Cardiac fibroblast (primary cell): ENCODE data around the gene ANKRD29.

Experiments
- DNase-seq, 2 donors: peaks; one replicate each; pipeline versions ENCODE4 v3.0.0 to v3.0.0-alpha.2; 2010; ENCODE audit warnings: low read depth in 2 of 2
- H3K4me3 ChIP-seq, 2 donors: replicated peaks in 1 of 2; 1 replicate in 1 of 2; 2 replicates in 1 of 2; pipeline ENCODE4 v1.5.1; 2011; ENCODE audit warnings: low read depth in 2 of 2, low read length in 2 of 2, mild to moderate bottlenecking in 2 of 2, moderate library complexity in 1 of 2
- CTCF ChIP-seq: IDR thresholded peaks from one replicate; pipeline ENCODE4 v1.5.1; 2011; ENCODE audit warnings: low read depth, mild to moderate bottlenecking, low read length, inconsistent platforms

Gene ANKRD29

DNA sequence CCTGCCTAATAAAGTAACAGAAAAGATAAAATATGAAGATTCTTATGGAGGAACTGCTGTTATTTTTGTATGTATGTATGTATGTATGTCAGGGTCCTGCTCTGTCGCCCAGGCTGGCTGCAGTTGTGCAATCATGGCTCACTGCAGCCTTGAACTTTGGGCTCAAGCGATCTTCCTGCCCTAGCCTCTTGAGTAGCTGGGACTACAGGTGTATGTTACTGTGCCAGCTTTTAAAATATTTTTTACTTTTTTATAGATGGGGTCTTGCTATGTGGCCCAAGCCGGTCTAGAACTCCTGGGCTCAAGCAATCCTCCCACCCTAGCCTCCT lies 26.7 kb downstream of the ANKRD29 start:
- no peak for DNase-seq
- H3K4me3 ChIP-seq, result no peak overlapping the region
- no peak for TF ChIP-seq CTCF

- no peak overlapping the region for H3K4me3 ChIP-seq
- no peak for TF ChIP-seq CTCF
- no peak for DNase-seq
These were observed 27.2 kb downstream of the ANKRD29 start for GRCh38 chr18:23635283-23636070.

DNA sequence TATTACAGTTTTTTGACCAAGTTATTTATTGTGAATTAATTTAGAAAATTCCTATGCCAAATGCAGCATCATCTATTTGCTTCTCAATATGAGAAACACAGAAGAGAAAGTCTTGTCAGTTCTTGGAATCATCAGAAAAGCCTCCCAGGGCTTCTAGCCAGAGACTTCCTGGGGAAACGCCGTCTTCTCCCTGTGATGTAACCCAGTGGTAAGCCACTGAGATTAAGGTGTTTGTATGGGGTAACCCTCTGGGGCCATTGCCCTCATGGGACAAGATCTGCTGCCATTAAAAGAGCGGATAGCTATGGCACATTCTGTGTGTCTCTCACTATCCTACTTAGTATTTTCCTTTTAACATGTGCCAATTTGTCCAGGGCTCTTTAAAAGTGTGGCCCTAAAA lies 28.0 kb downstream of the ANKRD29 start:
- no peak overlapping the region for H3K4me3 ChIP-seq
- TF ChIP-seq CTCF, result no peak
- peak in 1 of 2 donors; percentile 22 for DNase-seq

GRCh38 chr18:23632615-23633014 lies 30.1 kb downstream of the ANKRD29 start:
- no peak for TF ChIP-seq CTCF
- no peak overlapping the region for H3K4me3 ChIP-seq
- no peak for DNase-seq

- DNase-seq, result no peak
- TF ChIP-seq CTCF, result no peak
These were observed 31.0 kb downstream of the ANKRD29 start for GRCh38 chr18:23631746-23632145.

GRCh38 chr18:23631312-23631711 lies 31.4 kb downstream of the ANKRD29 start:
- TF ChIP-seq CTCF, result no peak
- H3K4me3 ChIP-seq, result no peak overlapping the region
- no peak for DNase-seq

More at GRCh38 chr18:23631746-23632145, 31.0 kb downstream of the ANKRD29 start:
- H3K4me3 ChIP-seq, result no peak overlapping the region
